Measurements from ENCODE around the gene HOXB5. TPM values are rescaled to one million over a fixed set of nuclear protein-coding genes. Genes with fewer than 3 reads are reported as not detected.

HOXB5 gene
- total RNA-seq, 2 experiments from 2014 or later = not detected

- H3K4me3 Mint-ChIP-seq = no peak overlapping the region
- peaks cover 85 to 95% of the 10 kb centered on the region in 2 experiments for H3K27me3 ChIP-seq (ENCODE audit: control insufficient read depth in 1 of 2, insufficient read depth in 2 of 2, low read length in 2 of 2)
- H3K27ac Mint-ChIP-seq = no peak overlapping the region
- ATAC-seq (ENCODE audit: poor library complexity) = no peak
- peaks cover 42% of the 10 kb centered on the region for H3K4me1 ChIP-seq (ENCODE audit: insufficient read depth, low read length)
- H3K36me3 Mint-ChIP-seq (ENCODE audit: low read depth) = no peaks in the 10 kb centered on the region
- POLR2A ChIA-PET = interaction anchor here (1.1 kb wide), 1 partner anchor 51 kb away, joined by 6 read pairs; no protein-coding TSS in a partner anchor
- no peak overlapping the region for H3K27ac ChIP-seq (ENCODE audit: low read depth in 1 of 2, low read length in 2 of 2)
- intact Hi-C loops (cut with DNase I, micrococcal nuclease) = loop anchor here (2.0 to 5.0 kb wide), 5 partner anchors 99 to 510 kb away; no protein-coding TSS in a partner anchor
- DNase-seq = no peak
- H3K4me1 Mint-ChIP-seq (ENCODE audit: low read depth) = peaks cover 27% of the 10 kb centered on the region
- H3K4me3 ChIP-seq (ENCODE audit: low read length) = no peak overlapping the region
- H3K27me3 Mint-ChIP-seq = peaks cover 98% of the 10 kb centered on the region
- peaks cover 0 to 15% of the 10 kb centered on the region in 2 experiments for H3K9me3 ChIP-seq (ENCODE audit: control insufficient read depth in 1 of 2, insufficient read depth in 1 of 2, low read length in 2 of 2)
- TF ChIP-seq CTCF (IDR thresholded peaks at IDR 0.05) = no peak
- no peaks in the 10 kb centered on the region for H3K36me3 ChIP-seq (ENCODE audit: insufficient read depth, low read length)
- CTCF ChIA-PET = interaction anchor here (1.3 to 5.0 kb wide), 8 partner anchors 22 to 284 kb away, joined by 4 to 24 read pairs (median 13); no protein-coding TSS in a partner anchor
- no peaks in the 10 kb centered on the region for H3K9me3 Mint-ChIP-seq
Measured at GRCh38 chr17:48592057-48592514, 1.5 kb downstream of the HOXB5 start.

GRCh38 chr17:48591255-48592056, 2.1 kb downstream of the HOXB5 start:
- Mint-ChIP-seq H3K4me3 (peak overlapping the region; percentile 49), H3K4me1 (ENCODE audit: low read depth) (peaks cover 22% of the 10 kb centered on the region), H3K27me3 (peaks cover 98% of the 10 kb centered on the region), H3K36me3 (ENCODE audit: low read depth) (no peaks in the 10 kb centered on the region), H3K27ac (no peak overlapping the region), H3K9me3 (no peaks in the 10 kb centered on the region)
- peaks cover 0 to 13% of the 10 kb centered on the region in 2 experiments for H3K9me3 ChIP-seq (ENCODE audit: control insufficient read depth in 1 of 2, insufficient read depth in 1 of 2, low read length in 2 of 2)
- ChIA-PET POLR2A (no interaction called here), CTCF (interaction anchor here (0.6 to 3.3 kb wide), 4 partner anchors 27 to 257 kb away, joined by 3 to 23 read pairs (median 6); no protein-coding TSS in a partner anchor)
- ATAC-seq (ENCODE audit: poor library complexity) (no peak), DNase-seq (no peak)
- no peaks in the 10 kb centered on the region for H3K36me3 ChIP-seq (ENCODE audit: insufficient read depth, low read length)
- TF ChIP-seq CTCF (IDR thresholded peaks at IDR 0.05) = no peak
- peaks cover 83 to 95% of the 10 kb centered on the region in 2 experiments for H3K27me3 ChIP-seq (ENCODE audit: control insufficient read depth in 1 of 2, insufficient read depth in 2 of 2, low read length in 2 of 2)
- H3K27ac ChIP-seq (ENCODE audit: low read depth in 1 of 2, low read length in 2 of 2) = no peak overlapping the region
- H3K4me3 ChIP-seq (ENCODE audit: low read length) = no peak overlapping the region
- peaks cover 37% of the 10 kb centered on the region for H3K4me1 ChIP-seq (ENCODE audit: insufficient read depth, low read length)
- intact Hi-C loops (cut with DNase I, micrococcal nuclease) = loop anchor here (2.0 to 5.0 kb wide), 5 partner anchors 99 to 509 kb away; no protein-coding TSS in a partner anchor

GRCh38 chr17:48590607-48591161, 2.9 kb downstream of the HOXB5 start:
- no peak overlapping the region for H3K4me3 ChIP-seq (ENCODE audit: low read length)
- intact Hi-C loops (cut with DNase I, micrococcal nuclease) = loop anchor here (5.0 kb wide), 3 partner anchors 98 to 508 kb away; no protein-coding TSS in a partner anchor
- Mint-ChIP-seq H3K36me3 (ENCODE audit: low read depth) (no peaks in the 10 kb centered on the region), H3K4me1 (ENCODE audit: low read depth) (peaks cover 26% of the 10 kb centered on the region), H3K9me3 (no peaks in the 10 kb centered on the region), H3K27ac (no peak overlapping the region), H3K4me3 (peak overlapping the region; percentile 49), H3K27me3 (peaks cover 98% of the 10 kb centered on the region)
- peaks cover 37% of the 10 kb centered on the region for H3K4me1 ChIP-seq (ENCODE audit: insufficient read depth, low read length)
- DNase-seq (no peak), ATAC-seq (ENCODE audit: poor library complexity) (no peak)
- H3K36me3 ChIP-seq (ENCODE audit: insufficient read depth, low read length) = no peaks in the 10 kb centered on the region
- POLR2A ChIA-PET = interaction anchor here (1.3 kb wide), 1 partner anchor 328 kb away, joined by 5 read pairs; no protein-coding TSS in a partner anchor
- H3K27me3 ChIP-seq (ENCODE audit: control insufficient read depth in 1 of 2, insufficient read depth in 2 of 2, low read length in 2 of 2) = peaks cover 82 to 95% of the 10 kb centered on the region in 2 experiments
- CTCF ChIA-PET = interaction anchor here (1.2 kb wide), 1 partner anchor 28 kb away, joined by 3 read pairs; no protein-coding TSS in a partner anchor
- H3K9me3 ChIP-seq (ENCODE audit: control insufficient read depth in 1 of 2, insufficient read depth in 1 of 2, low read length in 2 of 2) = peaks cover 0 to 7% of the 10 kb centered on the region in 2 experiments
- no peak overlapping the region for H3K27ac ChIP-seq (ENCODE audit: low read depth in 1 of 2, low read length in 2 of 2)
- TF ChIP-seq CTCF (IDR thresholded peaks at IDR 0.05) = no peak

Data from CD4-positive, alpha-beta T cell (primary cell).